Neural cell (in vitro differentiated cells): Measurements from ENCODE around the gene FUS.

Experiments used
- CTCF ChIP-seq: fragments of 450-650 bp; IDR thresholded peaks from 2 replicates; pipeline ENCODE4 v1.5.1; 2014; ENCODE audit warnings: antibody characterized with exemption, mild to moderate bottlenecking, moderate library complexity; ENCODE audit not compliant: poor library complexity, severe bottlenecking
- EP300 ChIP-seq: fragments of 450-650 bp; conservative IDR thresholded peaks from 2 replicates; pipeline ENCODE4 v1.6.1; 2014; ENCODE audit warnings: antibody characterized with exemption, mild to moderate bottlenecking, moderate library complexity; ENCODE audit not compliant: poor library complexity, severe bottlenecking
- EZH2 ChIP-seq: fragments of 200-600, 300-800 bp; shearing (Covaris generic), sonication (generic); IDR thresholded peaks from 2 replicates; pipeline ENCODE4 v1.6.1; 2014; ENCODE audit warnings: antibody characterized with exemption, low read length, borderline replicate concordance, mild to moderate bottlenecking; ENCODE audit not compliant: insufficient read depth, poor library complexity, severe bottlenecking
- POLR2AphosphoS5 ChIP-seq: IDR thresholded peaks from 2 replicates; pipeline ENCODE4 v1.6.1; 2012
- REST ChIP-seq: IDR thresholded peaks from 2 replicates; pipeline ENCODE4 v1.6.1; 2012; ENCODE audit warnings: borderline replicate concordance

- TF ChIP-seq EP300 = no peak
- TF ChIP-seq CTCF = no peak
- TF ChIP-seq EZH2 = no peak
- no peak for TF ChIP-seq REST
- TF ChIP-seq POLR2AphosphoS5 = no peak
Observed at GRCh38 chr16:31187808-31188189, 7.9 kb downstream of the FUS start.
